Measurements from ENCODE around the gene MSI2. TPM values are rescaled to one million over a fixed set of nuclear protein-coding genes. Genes with fewer than 3 reads are reported as not detected.

MSI2 gene
- total and polyA plus RNA-seq, 9 of the 15 experiments (the other 6 are each of a cell fraction or from before 2014, with no cell fraction given) = 4.6 to 61.8 (median 42.4) TPM

DNA sequence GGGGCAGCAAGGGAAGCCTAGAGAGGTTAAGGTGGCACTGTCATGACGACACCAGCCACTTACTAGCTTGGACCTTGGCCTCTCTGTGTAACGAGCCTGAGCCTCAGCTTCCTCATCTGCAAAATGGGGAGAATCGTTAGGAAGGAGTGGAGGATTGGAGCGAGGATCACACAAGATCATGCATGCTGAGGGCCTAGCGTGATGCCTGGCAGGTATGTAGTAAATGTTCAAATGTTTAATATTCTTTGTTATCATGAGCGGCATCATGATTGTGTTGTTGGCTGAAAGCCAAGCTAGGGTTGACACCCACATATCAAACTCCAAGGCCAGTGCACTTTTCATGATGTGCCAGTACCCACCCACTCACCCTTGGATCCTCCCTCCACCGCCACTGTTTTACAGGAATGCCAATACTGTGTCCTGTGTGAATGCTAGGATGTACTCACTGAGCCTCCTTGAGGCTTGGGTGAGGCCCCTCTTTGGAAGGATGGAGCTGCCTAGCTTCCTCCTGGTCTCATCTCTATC is 192.5 kb downstream of the MSI2 start:
- H3K27ac ChIP-seq (ENCODE audit: extremely low read depth, low read depth, low read length) = no peak overlapping the region

More for the DNA sequence above, 192.5 kb downstream of the MSI2 start:
- in situ Hi-C loops (cut with MboI) = no loop called here
- Histone ChIP-seq H3K4me3 (no peak overlapping the region), H3K36me3 (ENCODE audit: control insufficient read depth, insufficient read depth, low read length) (no peaks in the 10 kb centered on the region; the same call in 2 of the 3 replicates), H3K9me1 (ENCODE audit: control insufficient read depth, insufficient read depth, low read length) (peaks cover 3% of the 10 kb centered on the region), H4K20me1 (replicated peaks; ENCODE audit: control insufficient read depth, insufficient read depth, low read length) (peaks cover 10% of the 10 kb centered on the region), H3K9ac (ENCODE audit: insufficient read depth in 1 of 2, low read depth in 2 of 2, low read length in 2 of 2) (no peak overlapping the region), H3K79me2 (ENCODE audit: control insufficient read depth, insufficient read depth, low read length) (peaks cover 10% of the 10 kb centered on the region; the same call in 2 of the 3 replicates), H2AFZ (ENCODE audit: low read depth, low read length) (no peak overlapping the region), H3K27me3 (ENCODE audit: control insufficient read depth in 2 of 2, insufficient read depth in 2 of 2, low read length in 2 of 2) (no peaks in the 10 kb centered on the region), H3K9me3 (replicated peaks; ENCODE audit: control insufficient read depth, insufficient read depth, low read depth, low read length) (no peaks in the 10 kb centered on the region), H3K4me1 (replicated peaks in 1 of 2; ENCODE audit: control insufficient read depth in 2 of 2, insufficient read depth in 2 of 2, low read length in 2 of 2) (peaks cover 11 to 12% of the 10 kb centered on the region in 2 experiments; a peak in 3 of 5 replicates), H3K4me2 (ENCODE audit: insufficient read depth, low read length) (no peak overlapping the region)
- DNase-seq (ENCODE audit: extremely low read depth in 1 of 4, low spot score in 3 of 4) = no peak
- no TSS peak for BruUV-seq (replicated peaks)
- WGBS (ENCODE audit: insufficient coverage, low coverage, missing lambda C conversion rate) = 92% methylated on average over 6 of the region's 7 CpGs
- ChIA-PET CTCF (ENCODE audit: low intra/inter-chr PET ratio) (no interaction called here), POLR2A (no interaction called here)
- no peak for FAIRE-seq
- ATAC-seq = no peak
- TF ChIP-seq, protein P1, sequence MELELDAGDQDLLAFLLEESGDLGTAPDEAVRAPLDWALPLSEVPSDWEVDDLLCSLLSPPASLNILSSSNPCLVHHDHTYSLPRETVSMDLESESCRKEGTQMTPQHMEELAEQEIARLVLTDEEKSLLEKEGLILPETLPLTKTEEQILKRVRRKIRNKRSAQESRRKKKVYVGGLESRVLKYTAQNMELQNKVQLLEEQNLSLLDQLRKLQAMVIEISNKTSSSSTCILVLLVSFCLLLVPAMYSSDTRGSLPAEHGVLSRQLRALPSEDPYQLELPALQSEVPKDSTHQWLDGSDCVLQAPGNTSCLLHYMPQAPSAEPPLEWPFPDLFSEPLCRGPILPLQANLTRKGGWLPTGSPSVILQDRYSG (tag; conservative IDR thresholded peaks at IDR 0.05; ENCODE audit: low read depth) = no peak
- TF ChIP-seq XRCC3 (IDR thresholded peaks at IDR 0.05) (no peak), ZNF140 (CRISPR knock-in tag; IDR thresholded peaks at IDR 0.05) (no peak), ADNP (tag; IDR thresholded peaks at IDR 0.05) (0 out of 2 replicates have a peak, but pooled peaks have one; percentile 17), JUNB (CRISPR knock-in tag; conservative IDR thresholded peaks at IDR 0.05) (no peak), RCOR1 (IDR thresholded peaks at IDR 0.05; ENCODE audit: borderline replicate concordance in 1 of 2, low read depth in 2 of 2, low read length in 2 of 2) (0 out of 4 replicates have a peak, but pooled peaks of 1 of the 2 experiments have one; percentile 21), KDM1A (IDR thresholded peaks at IDR 0.05) (peak; percentile 42 to 66; a peak in 2 of 4 replicates), NEUROD1 (IDR thresholded peaks at IDR 0.05; ENCODE audit: borderline replicate concordance, low read depth, low read length, partially characterized antibody) (no peak), TCFL5 (CRISPR knock-in tag; conservative IDR thresholded peaks at IDR 0.05) (no peak), BCOR (IDR thresholded peaks at IDR 0.05) (peak; percentile 77; the same call in 1 of the 2 replicates), RBM25 (IDR thresholded peaks at IDR 0.05; ENCODE audit: low read depth, low read length, severe bottlenecking) (peak; percentile 75), NFIC (IDR thresholded peaks at IDR 0.05) (peak; percentile 78)
- intact Hi-C loops (cut with micrococcal nuclease) = no loop called here

All from K562 (cell line).